Smooth muscle cell (in vitro differentiated cells): ENCODE data around the gene RTL10. TPM values are rescaled to one million over a fixed set of nuclear protein-coding genes. Genes with fewer than 3 reads are reported as not detected.

Source experiments
- DNase-seq: peaks from one replicate; lab custom pipeline; 2025; ENCODE audit not compliant: unreplicated experiment; lab: John Stamatoyannopoulos, UW
- H2AFZ ChIP-seq: fragments of 200-600 bp; sonication (generic); 2 replicates; pipeline ENCODE4 v1.6.0; 2016; ENCODE audit warnings: antibody characterized with exemption, low read depth, mild to moderate bottlenecking
- H3F3A ChIP-seq: fragments of 200-600 bp; sonication (generic); 2 replicates; pipeline ENCODE4 v1.6.0; 2017; ENCODE audit warnings: antibody characterized with exemption, low read depth
- H3K27ac ChIP-seq: fragments of 200-600 bp; sonication (generic); 2 replicates; pipeline ENCODE4 v1.5.1; 2016; ENCODE audit warnings: low read depth, mild to moderate bottlenecking
- H3K27me3 ChIP-seq: fragments of 200-600 bp; sonication (generic); 2 replicates; pipeline ENCODE4 v1.6.1; 2016; ENCODE audit warnings: low read depth, mild to moderate bottlenecking
- H3K36me3 ChIP-seq: fragments of 200-600 bp; sonication (generic); 2 replicates; pipeline ENCODE4 v1.5.1; 2016; ENCODE audit warnings: low read depth
- H3K4me1 ChIP-seq: fragments of 200-600 bp; sonication (generic); 2 replicates; pipeline ENCODE4 v1.5.1; 2016; ENCODE audit warnings: low read depth
- H3K4me2 ChIP-seq: fragments of 200-600 bp; sonication (generic); 2 replicates; pipeline ENCODE4 v1.6.0; 2016; ENCODE audit warnings: mild to moderate bottlenecking
- H3K4me3 ChIP-seq: fragments of 200-600 bp; sonication (generic); 2 replicates; pipeline ENCODE4 v1.5.1; 2016; ENCODE audit warnings: mild to moderate bottlenecking
- H3K79me2 ChIP-seq: fragments of 200-600 bp; sonication (generic); 2 replicates; pipeline ENCODE4 v1.6.0; 2016; ENCODE audit warnings: low read depth, mild to moderate bottlenecking
- H3K9ac ChIP-seq: fragments of 200-600 bp; sonication (generic); 2 replicates; pipeline ENCODE4 v1.6.0; 2016; ENCODE audit warnings: low read depth
- H3K9me3 ChIP-seq: fragments of 200-600 bp; sonication (generic); replicated peaks from 2 replicates; pipeline ENCODE4 v1.5.1; 2016; ENCODE audit warnings: low read depth
- H4K20me1 ChIP-seq: fragments of 200-600 bp; sonication (generic); 2 replicates; pipeline ENCODE4 v1.6.0; 2016; ENCODE audit warnings: low read depth
- CTCF ChIP-seq: fragments of 200-600 bp; sonication (generic); IDR thresholded peaks from 2 replicates; pipeline ENCODE4 v1.5.1; 2017; ENCODE audit warnings: borderline replicate concordance, mild to moderate bottlenecking, antibody characterized with exemption; ENCODE audit not compliant: insufficient read depth, poor library complexity, severe bottlenecking
- WGBS: methylation state at CpG from one replicate; pipeline ENCODE4 v1.1.7; 2016; ENCODE audit warnings: low lambda C conversion rate; 5-methylcytosine and 5-hydroxymethylcytosine counted together
- polyA plus RNA-seq: library from polyadenylated mRNA; unstranded; fragments of >200 nt; fragmentation: Nextera tagmentation; extraction: Ambion mirVana; gene quantifications from 2 replicates; pipeline ENCODE4 v1.2.1, GENCODE V29; 2016
- total RNA-seq: library from RNA; depleted of rRNA; stranded (reverse); fragments of >200 nt; gene quantifications from 2 replicates; pipeline ENCODE4 v1.2.3, GENCODE V29; 2014

Gene RTL10
- total and polyA plus RNA-seq, 2 experiments from 2014 or later: 3.8 to 7.5 TPM

GRCh38 chr22:19849835-19850762 lies 4.6 kb downstream of the RTL10 start:
- Histone ChIP-seq H3K4me1 (peaks cover 11% of the 10 kb centered on the region), H3K4me3 (no peak overlapping the region), H3K79me2 (peaks cover 25% of the 10 kb centered on the region), H3K27me3 (no peaks in the 10 kb centered on the region), H3K27ac (peak overlapping the region; percentile 5), H3K9ac (no peak overlapping the region), H3K9me3 (no peaks in the 10 kb centered on the region), H3K36me3 (no peaks in the 10 kb centered on the region), H3F3A (no peaks in the 10 kb centered on the region), H4K20me1 (peaks cover 60% of the 10 kb centered on the region), H3K4me2 (no peak overlapping the region), H2AFZ (no peak overlapping the region)
- TF ChIP-seq CTCF: no peak
- 63% methylated on average over 9 of the region's 9 CpGs for WGBS
- DNase-seq: no peak

GRCh38 chr22:19848298-19849224 lies 6.1 kb downstream of the RTL10 start:
- Histone ChIP-seq H3F3A (no peaks in the 10 kb centered on the region), H3K27me3 (no peaks in the 10 kb centered on the region), H2AFZ (no peak overlapping the region), H3K4me3 (no peak overlapping the region), H3K27ac (peak overlapping the region; percentile 22), H3K9ac (no peak overlapping the region), H3K9me3 (no peaks in the 10 kb centered on the region), H3K4me1 (peaks cover 8% of the 10 kb centered on the region), H3K79me2 (peaks cover 17% of the 10 kb centered on the region), H3K4me2 (no peak overlapping the region), H3K36me3 (no peaks in the 10 kb centered on the region), H4K20me1 (peaks cover 58% of the 10 kb centered on the region)
- DNase-seq: no peak
- no peak for TF ChIP-seq CTCF
- WGBS: 80% methylated on average over 7 of the region's 7 CpGs

GRCh38 chr22:19847345-19847632 lies 7.4 kb downstream of the RTL10 start:
- H3K4me1 ChIP-seq: no peaks in the 10 kb centered on the region
- no peak for TF ChIP-seq CTCF

More at GRCh38 chr22:19847345-19847632, 7.4 kb downstream of the RTL10 start:
- Histone ChIP-seq H3K9ac (no peak overlapping the region), H3K79me2 (peaks cover 4% of the 10 kb centered on the region), H3K9me3 (no peaks in the 10 kb centered on the region), H3K4me2 (no peak overlapping the region), H3K4me3 (no peak overlapping the region), H3K27me3 (no peaks in the 10 kb centered on the region), H3F3A (no peaks in the 10 kb centered on the region), H4K20me1 (peaks cover 47% of the 10 kb centered on the region), H2AFZ (no peak overlapping the region), H3K36me3 (no peaks in the 10 kb centered on the region), H3K27ac (no peak overlapping the region)
- 100% methylated on average over 2 of the region's 2 CpGs for WGBS
- DNase-seq: no peak
